HG03280 (cell line): ENCODE results near the gene PSMD4.
"Not testable (repeated sequence)": the region's sequence is repeated elsewhere in the genome, so short reads cannot be mapped to it uniquely, and the experiment has no call there.

Experiments used
- ATAC-seq: cut with Tn5 transposase; IDR thresholded peaks from one replicate; pipeline ENCODE4 v1.9.1; 2021; ENCODE audit warnings: mild to moderate bottlenecking, moderate library complexity; ENCODE audit not compliant: unreplicated experiment

The PSMD4 gene

DNA sequence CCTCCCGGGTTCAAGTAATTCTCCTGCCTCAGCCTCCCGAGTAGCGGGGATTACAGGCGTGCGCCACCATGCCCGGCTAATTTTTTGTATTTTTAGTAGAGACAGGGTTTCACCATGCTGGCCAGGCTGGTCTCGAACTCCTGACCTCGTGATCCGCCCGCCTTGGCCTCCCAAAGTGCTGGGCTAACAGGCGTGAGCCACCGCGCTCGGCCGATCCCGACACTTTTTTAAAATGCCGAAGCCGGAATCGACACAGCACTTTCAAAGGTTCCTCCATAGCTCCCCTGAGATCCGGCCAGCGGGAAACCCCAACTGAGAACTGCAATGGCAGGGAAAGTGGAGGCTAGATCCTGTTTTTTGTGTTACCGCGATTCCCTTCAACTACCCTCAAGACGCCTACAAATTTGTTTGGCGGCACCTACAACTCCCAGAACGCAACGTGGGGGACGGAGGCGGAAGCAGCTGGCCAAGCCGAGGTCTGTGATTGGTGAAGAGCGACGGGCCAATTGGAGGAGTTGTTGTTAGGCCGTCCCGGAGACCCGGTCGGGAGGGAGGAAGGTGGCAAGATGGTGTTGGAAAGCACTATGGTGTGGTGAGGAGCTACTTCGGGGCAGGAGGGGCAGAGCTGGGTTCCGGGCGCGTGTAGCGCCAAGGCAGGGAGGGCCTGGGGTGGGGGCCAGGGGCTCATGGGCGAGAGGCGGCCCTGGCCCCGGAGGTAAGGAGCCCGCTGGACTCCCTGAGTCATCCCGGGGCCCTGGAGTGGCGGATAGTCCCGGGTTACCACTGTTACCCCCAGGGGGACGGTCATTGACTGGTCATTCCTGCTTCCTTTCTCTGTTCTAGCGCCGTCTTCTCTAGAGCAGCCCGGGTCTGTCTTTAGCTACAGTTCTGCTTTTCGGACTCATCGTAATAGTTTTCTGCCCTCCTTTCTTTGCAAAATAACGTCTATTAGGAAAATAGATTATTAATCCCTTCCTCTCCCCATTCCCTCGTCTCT lies at the start of gene PSMD4:
Gene PSMD4, plus strand, starts transcription at position 518 of the 997 bp plus-strand sequence. Its CDS starts 49 bp downstream, at position 567.
- peak; percentile 86 for ATAC-seq

DNA sequence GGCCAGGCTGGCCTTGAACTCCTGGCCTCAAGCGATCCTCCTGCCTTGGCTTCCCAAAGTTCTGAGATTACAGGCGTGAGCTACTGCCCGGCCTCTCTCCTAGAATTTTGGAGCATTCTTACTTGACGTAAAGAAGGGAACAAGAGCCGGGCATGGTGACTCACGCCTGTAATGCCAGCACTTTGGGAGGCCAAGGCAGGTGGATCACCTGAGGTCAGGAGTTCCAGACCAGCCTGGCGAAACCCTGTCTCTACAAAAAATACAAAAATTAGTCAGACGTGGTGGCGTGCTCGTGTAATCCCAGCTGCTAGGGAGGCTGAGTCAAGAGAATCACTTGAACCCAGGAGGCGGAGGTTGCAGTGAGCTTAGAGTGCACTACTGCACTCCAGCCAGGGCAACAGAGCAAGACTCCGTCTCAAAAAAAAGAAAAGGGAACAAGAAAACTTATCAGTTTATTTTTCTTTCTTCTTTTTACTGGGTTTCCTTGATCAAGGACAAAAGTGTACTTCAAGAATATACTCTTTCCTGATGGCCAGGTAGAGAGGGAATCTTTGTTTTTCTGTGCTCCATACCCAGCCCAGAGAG lies 49.1 kb upstream of the PSMD4 start:
- not testable (repeated sequence) for ATAC-seq

DNA sequence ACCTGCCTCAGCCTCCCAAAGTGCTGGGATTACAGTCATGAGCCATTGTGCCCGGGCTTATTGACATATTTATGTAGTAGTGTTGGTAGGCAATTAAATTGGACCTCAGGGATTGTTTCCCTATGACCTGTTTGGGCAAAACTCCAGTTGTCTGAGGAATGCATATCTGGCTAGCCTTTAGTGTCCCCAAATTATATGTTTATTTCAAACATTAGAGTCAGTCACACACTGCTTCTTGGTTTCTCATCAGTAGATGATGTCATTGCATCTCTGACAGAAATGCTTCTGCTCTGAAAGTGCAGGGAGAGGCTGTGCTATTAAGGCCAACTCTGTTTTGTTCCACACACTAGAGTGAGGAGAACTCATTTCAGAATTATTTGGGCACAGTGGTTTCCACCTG lies 43.7 kb upstream of the PSMD4 start:
- no peak for ATAC-seq

DNA sequence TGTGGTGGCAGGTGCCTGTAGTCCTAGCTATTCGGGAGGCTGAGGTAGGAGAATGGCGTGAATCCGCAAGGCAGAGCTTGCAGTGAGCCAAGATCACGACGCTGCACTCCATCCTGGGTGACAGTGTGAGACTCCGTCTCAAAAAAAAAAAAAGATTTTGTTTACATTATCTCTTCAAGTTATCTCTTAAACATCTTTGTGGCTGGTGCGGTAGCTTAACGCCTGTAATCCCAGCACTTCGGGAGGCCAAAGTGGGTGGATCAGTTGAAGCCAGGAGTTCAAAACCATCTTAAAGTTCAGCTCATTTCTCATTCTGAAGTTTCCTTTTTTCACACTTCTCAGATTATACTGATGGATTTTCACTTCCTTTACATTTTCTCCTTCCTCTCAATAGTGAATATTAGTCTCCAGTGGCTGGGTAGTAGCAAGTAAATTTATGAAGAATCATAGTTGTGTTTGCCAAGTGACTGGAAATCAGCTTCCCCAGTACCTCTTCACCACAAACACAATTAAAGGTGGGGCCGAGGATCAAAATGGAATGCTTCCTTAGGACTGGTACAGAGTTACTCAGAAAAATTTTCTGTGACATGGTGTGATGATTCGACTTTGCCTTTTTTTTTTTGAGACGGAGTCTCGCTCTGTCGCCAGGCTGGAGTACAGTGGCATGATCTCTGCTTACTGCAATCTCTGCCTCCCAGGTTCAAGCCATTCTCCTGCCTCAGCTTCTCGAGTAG lies 42.4 kb upstream of the PSMD4 start:
- no peak for ATAC-seq

DNA sequence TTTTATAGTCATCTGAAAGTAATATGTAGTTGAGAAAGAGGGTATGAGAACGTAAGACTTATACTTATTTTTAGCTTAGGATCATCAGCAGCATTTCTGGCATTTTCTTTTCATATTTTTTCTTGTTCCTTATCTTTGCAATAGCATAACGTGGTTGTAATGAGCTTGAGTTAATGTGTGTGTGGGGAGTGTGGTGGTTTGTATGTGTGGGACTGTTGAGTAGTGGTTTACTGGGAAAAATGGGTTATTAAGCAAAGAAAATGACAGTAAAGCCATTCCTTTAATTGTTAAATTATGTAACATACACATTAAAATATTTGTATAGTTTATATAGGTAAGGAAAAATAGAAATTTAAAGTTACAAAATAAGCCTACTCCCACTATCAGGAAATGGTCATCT lies 41.0 kb upstream of the PSMD4 start:
- no peak for ATAC-seq

DNA sequence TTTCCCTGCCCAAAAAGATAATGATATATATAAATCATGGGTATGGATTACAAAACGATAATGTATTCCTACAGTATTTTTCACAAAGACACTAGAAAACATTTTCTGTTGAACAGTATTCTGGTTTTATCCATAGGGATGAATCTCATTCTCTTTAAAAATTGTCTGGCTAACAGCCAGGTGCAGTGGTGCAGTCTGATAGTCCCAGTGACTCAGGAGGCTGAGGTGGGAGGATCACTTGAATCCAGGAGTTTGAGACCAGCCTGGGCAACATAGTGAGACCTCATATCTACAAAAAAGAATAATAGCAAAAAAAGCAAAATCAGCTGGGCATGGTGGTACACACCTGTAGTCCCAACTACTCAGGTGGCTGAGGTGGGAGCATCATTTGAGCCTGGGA lies 32.9 kb upstream of the PSMD4 start:
- no peak for ATAC-seq

DNA sequence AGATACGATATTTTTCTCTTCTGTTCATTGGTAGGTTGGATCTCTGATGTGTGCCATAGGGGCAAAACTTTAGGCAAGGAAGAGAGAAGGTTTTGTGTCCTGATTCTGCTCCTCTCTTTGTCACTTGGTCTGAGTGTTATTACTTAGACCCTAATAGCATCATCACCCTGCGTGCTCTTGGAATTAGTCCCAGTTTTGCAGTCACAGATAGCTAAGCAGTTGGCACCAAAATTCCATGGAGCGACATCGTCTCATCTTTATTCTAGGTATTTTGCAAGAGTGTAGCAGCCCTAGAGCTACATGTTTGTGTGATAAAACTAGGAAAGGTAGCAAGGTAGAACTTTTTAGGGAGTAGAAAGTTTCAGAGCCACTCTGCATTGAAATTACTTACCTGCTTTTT lies 32.4 kb upstream of the PSMD4 start:
- ATAC-seq: no peak

DNA sequence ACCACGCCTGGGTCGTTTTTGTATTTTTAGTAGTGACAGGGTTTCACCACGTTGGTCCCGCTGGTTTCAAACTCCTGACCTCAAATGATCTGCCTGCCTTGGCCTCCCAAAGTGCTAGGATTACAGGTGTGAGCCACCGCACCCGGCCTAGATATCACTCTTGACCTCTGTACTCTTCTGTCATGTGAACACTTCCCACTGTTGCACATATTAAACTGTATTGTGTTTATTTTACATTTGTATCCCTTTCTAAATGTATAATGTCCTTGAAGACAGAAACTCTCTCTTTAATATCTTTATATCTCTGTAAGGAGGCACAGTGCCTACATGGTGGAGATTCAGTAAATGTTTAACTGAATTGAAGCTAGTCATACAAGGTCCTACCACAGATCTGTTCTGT lies 19.3 kb upstream of the PSMD4 start:
- ATAC-seq: no peak

DNA sequence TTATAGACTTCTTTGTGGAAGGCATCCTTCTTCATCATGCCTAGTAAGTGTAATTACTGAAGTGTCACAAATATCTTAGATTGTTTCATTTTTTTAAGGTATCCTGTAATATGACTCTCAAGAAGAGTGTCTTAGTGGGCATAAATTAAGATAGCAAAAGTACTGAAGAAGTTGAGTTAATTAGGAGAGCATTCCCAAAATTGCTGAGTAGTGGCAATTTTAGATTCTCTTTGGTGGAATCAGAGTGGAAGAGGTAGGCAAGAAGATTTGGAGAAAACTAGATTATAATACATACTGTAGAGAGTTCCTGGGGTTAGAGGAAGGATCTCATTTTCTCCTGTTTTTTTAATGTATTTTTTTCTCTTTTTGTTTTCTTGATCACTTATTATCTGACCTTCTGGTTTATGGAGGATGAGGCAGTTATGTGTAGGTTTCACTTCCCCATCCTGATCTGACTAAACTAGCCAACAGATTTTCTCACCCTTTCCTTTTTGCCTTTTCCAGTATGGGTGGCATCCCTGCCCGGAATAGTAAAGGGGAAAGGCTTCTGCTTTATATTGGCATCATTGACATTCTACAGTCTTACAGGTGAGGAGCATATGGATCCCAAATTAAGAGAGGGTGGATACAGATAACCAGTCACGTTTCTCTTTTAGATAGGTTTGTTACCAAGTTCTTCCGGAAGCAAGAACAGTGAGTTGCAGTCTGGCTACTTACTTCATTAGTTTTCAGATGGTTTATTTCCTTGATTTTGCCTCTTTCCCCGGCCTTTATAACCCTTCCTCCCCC lies 16.7 kb upstream of the PSMD4 start:
- no peak for ATAC-seq

DNA sequence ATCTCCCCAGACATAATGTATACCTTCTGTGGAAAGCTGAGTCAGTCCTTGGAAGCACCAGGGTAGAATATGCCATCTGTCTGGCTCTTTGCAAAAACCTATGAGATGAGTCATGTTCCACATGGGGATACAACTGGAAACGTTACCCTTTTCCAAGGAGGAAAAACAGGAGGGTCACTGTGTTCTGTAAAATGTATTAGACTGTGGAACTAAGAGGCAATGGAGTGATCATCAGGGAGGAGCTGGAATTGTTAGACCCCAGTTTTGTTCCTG lies 16.1 kb upstream of the PSMD4 start:
- no peak for ATAC-seq

DNA sequence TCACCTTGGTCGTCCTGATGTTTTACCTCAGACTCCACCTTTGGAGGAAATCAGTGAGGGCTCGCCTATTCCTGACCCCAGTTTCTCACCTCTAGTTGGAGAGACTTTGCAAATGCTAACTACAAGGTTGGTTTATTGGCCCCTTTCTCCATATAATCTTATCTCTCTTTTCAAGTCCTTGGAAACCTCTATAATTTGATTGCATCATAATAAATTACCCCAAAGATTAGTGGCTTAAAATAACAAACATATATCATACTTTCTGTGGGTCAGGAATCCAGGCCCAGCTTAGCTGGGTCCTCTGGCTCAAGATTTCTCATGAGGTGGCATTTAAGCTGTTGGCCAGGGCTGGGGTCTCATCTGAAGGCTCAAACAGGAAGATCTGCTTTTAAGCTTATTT lies 12.1 kb upstream of the PSMD4 start:
- no peak for ATAC-seq

DNA sequence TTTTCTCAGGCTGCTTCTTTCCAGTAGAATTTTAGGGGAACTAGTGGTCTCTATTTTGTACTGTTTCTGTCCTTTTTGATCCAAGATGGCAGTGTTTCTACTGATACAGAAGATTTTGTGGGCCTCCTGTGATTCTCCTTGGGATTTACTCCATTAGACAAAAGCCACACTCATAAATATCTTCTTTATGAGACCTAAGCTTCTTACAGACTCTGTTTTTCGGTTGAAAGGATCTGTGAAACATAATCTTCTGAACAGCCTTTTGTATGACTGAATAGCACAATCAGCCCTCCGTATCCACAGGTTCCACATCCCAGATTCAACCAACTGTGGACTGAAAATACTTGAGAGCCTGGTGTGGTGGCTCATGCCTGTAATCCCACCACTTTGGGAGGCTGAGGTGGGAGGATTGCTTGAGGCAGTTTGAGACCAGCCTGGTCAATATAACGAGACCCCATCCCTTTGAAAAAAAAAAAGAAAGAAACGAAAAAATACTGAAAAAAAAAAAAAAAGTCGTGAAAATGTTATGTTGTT lies 10.8 kb upstream of the PSMD4 start:
- ATAC-seq: no peak

DNA sequence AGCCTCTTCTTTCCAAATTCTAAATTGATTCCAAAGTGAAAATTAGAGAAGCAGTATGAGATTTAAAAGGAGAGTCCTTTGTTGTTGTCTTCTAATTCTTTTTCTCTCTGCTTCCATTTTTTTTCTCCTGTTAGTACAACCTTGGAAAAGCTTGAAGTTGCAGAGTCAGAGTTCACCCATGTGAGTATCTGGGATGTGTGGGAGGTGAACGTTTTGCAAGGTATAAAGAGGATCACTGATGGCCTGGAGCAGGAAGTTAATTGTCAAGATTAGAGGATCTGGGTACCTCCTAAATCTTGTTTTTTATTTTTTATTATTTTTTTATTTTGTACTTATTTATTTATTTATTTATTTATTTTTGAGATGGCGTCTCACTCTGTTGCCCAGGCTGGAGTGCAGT lies 7.7 kb upstream of the PSMD4 start:
- ATAC-seq: no peak

DNA sequence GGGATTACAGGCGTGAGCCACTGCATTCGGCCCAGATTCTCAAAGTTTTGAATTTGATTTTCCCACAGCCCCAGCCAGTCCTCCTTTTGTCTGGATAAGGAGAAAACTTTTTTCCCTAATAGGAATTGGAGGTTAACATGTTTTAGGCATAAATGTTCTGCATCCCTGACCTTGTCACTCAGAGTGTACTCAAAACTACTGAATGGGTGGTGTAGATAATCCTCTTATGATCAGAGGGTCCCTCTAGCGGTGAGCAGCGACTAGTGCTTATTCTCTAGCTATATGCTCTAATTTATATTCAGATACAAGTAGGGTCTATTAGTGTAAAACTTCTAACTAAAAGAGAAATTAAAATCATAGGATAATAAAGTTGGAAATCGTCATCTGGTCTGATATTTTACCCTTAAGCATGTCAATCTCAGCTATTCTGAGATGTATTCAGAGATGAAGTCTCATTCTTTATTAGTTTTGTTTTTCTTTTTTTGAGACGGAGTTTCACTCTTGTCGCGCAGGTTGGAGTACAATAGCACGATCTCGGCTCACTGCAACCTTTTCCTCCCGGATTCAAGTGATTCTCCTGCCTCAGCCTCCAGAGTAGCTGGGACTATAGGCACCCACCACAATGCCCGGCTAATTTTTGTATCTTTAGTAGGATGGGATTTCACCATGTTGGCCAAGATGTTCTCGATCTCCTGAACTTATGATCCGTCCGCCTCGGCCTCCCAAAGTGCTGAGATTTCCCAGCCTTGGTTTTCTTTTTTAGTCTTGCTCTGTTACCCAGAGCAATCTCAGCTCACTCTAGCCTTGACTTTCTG lies 2.7 kb upstream of the PSMD4 start:
- no peak for ATAC-seq

DNA sequence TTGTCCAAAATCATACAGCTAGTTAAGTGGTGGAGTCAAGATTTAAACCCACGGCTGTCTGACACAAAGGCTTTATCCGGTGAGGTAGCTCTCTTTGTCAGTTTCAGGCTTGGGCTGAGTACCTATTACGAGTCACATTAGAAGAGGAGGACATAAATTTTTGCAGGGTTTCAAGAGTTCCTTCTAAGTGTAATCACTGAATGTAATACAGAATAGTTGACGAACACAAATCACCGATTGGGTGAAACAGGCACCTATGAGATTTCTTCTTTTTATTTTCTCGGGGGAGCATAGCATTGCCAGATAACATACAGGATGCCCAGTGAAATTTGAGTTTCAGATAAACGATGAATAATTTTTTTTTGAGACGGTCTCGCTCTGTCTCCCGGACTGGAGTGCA lies 847 bp downstream of the PSMD4 start:
- no peak for ATAC-seq

DNA sequence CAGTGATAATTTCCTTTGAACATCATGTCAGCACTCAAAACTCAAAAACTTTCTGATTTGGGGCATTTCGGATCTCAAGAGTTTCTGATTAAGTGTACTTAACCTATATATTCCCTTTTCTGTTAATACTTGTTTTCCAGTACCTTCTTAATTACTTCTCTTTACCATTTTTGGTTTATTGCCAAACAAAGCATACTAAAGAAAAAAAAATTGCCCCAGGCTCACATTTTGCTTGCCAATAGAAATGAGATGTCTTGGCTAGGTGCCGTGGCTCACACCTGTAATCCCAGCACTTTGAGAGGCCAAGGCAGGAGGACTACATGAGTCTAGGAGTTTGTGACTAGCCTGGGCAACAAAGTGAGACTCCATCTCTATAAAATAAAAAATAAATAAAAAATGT lies 4.8 kb downstream of the PSMD4 start:
- no peak for ATAC-seq

DNA sequence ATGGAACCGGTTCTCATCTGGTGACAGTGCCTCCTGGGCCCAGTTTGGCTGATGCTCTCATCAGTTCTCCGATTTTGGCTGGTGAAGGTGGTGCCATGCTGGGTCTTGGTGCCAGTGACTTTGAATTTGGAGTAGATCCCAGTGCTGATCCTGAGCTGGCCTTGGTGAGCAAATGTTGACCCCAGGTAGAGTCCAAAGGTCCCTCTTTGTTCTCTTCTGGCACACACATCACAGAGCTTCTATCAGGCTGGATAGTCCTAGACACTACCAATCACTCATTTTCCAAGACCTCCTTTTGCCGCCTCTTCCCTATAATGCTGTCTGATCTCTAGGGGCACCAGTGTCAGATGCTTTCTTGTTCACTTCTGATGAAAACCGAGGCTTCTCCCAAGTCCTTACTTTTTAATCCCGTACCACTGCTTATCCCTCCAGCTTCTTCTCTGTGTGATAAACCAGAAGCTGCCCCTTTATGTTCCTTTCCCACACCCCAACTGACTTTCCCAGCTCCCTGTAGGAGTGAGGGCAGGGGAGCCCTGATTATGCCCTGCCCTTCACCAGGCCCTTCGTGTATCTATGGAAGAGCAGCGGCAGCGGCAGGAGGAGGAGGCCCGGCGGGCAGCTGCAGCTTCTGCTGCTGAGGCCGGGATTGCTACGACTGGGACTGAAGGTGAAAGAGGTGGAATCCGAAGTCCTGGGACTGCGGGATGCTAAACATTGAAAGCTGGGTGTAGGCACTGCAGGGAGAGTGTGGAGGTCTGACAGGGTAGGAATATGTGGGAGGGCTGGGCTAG lies 11.1 kb downstream of the PSMD4 start:
- no peak for ATAC-seq

DNA sequence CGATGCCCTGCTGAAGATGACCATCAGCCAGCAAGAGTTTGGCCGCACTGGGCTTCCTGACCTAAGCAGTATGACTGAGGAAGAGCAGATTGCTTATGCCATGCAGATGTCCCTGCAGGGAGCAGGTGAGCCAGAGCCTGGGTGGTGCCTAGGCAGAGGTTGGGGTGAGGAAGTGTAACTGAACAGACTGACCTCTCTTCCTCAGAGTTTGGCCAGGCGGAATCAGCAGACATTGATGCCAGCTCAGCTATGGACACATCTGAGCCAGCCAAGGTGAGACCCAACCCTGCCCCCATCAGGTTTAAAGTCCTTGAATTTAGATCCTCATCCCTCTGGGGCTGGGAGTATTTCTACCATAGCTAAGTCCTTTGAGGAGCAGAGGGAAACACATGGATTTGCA lies 11.8 kb downstream of the PSMD4 start:
- no peak for ATAC-seq

DNA sequence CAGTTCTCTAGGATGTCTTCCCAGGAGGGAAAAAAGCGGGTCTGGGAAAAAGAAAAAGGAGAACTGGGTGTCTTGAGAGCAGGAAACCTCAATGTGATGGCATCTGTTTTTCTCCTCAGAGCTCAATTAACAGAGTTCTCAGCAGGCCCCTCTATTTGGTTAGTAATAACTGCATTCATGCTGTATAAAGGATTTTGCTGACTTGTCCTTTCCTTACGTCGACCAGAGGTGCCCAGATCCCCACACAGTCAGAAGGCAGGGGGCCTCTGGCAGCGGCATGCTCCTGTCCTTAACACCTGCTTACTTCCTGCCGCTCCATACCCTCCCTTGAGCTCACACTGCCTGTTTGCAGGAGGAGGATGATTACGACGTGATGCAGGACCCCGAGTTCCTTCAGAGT lies 12.3 kb downstream of the PSMD4 start:
- no peak for ATAC-seq
